Keratinocyte (primary cell): ENCODE measurements around the gene TWIST2. TPM values are rescaled to one million over a fixed set of nuclear protein-coding genes. Genes with fewer than 3 reads are reported as not detected.

Experiments used
- DNase-seq: peaks from one replicate; pipeline ENCODE4 v3.0.0-alpha.2; 2011; ENCODE audit warnings: low read depth, missing footprints, low spot score
- FAIRE-seq: peaks from 2 replicates; lab custom pipeline; 2011; peaks lifted over from hg19 to GRCh38; lab: Jason Lieb, UNC
- H2AFZ ChIP-seq: 2 replicates; pipeline ENCODE4 v1.6.0; 2012; ENCODE audit warnings: low read length, control low read depth, inconsistent platforms; ENCODE audit not compliant: control insufficient read depth
- H3K27ac ChIP-seq: 2 replicates; pipeline ENCODE4 v1.5.1; 2011; ENCODE audit warnings: low read length; ENCODE audit not compliant: control insufficient read depth, insufficient read depth
- H3K27me3 ChIP-seq: 3 replicates; pipeline ENCODE4 v1.6.0; 2011; ENCODE audit warnings: low read length; ENCODE audit not compliant: control insufficient read depth, insufficient read depth; ENCODE audit errors: extremely low read depth
- H3K36me3 ChIP-seq, 2 experiments: 2 replicates in 1 of 2; 3 replicates in 1 of 2; pipeline ENCODE4 v1.5.1; 2011; ENCODE audit warnings: low read length in 2 of 2, mild to moderate bottlenecking in 1 of 2; ENCODE audit not compliant: control insufficient read depth in 2 of 2, insufficient read depth in 2 of 2; ENCODE audit errors: extremely low read depth in 1 of 2
- H3K4me1 ChIP-seq: 3 replicates; pipeline ENCODE4 v1.5.1; 2011; ENCODE audit warnings: low read length; ENCODE audit not compliant: control insufficient read depth, insufficient read depth; ENCODE audit errors: extremely low read depth
- H3K4me2 ChIP-seq: 3 replicates; pipeline ENCODE4 v1.6.0; 2011; ENCODE audit warnings: low read depth, low read length; ENCODE audit not compliant: control insufficient read depth, insufficient read depth; ENCODE audit errors: extremely low read depth
- H3K4me3 ChIP-seq, 3 experiments: fragments of 200-600 bp in 1 of 3; sonication (generic) in 1 of 3; 2 replicates in 2 of 3; 3 replicates in 1 of 3; pipeline ENCODE4 v1.5.1; 2011 to 2016; ENCODE audit warnings: low read length in 3 of 3, mild to moderate bottlenecking in 3 of 3, control low read depth in 2 of 3, inconsistent platforms in 1 of 3, low read depth in 1 of 3, mixed read lengths in 1 of 3, mixed run types in 1 of 3, moderate library complexity in 1 of 3; ENCODE audit not compliant: control insufficient read depth in 2 of 3, insufficient read depth in 2 of 3; ENCODE audit errors: extremely low read depth in 1 of 3
- H3K79me2 ChIP-seq: 2 replicates; pipeline ENCODE4 v1.6.0; 2012; ENCODE audit warnings: low read length; ENCODE audit not compliant: control insufficient read depth, insufficient read depth
- H3K9ac ChIP-seq: 3 replicates; pipeline ENCODE4 v1.6.0; 2011; ENCODE audit warnings: low read length; ENCODE audit not compliant: control insufficient read depth, insufficient read depth; ENCODE audit errors: extremely low read depth
- H3K9me1 ChIP-seq: 3 replicates; pipeline ENCODE4 v1.6.0; 2011; ENCODE audit warnings: low read length; ENCODE audit not compliant: control insufficient read depth, insufficient read depth; ENCODE audit errors: extremely low read depth
- H3K9me3 ChIP-seq: 2 replicates; pipeline ENCODE4 v1.5.1; 2012; ENCODE audit warnings: low read depth, low read length; ENCODE audit not compliant: control insufficient read depth
- H4K20me1 ChIP-seq: 3 replicates; pipeline ENCODE4 v1.6.0; 2011; ENCODE audit warnings: low read length; ENCODE audit not compliant: control insufficient read depth, insufficient read depth; ENCODE audit errors: extremely low read depth
- CTCF ChIP-seq, 3 experiments: IDR thresholded peaks in 1 of 3; conservative IDR thresholded peaks in 1 of 3; optimal IDR thresholded peaks in 1 of 3; 2 replicates in 2 of 3; 3 replicates in 1 of 3; pipeline versions ENCODE3 to v1.5.1; 2011; ENCODE audit warnings: low read length in 3 of 3, mild to moderate bottlenecking in 3 of 3, moderate library complexity in 2 of 3, control low read depth in 1 of 3, inconsistent platforms in 1 of 3; ENCODE audit not compliant: insufficient read depth in 2 of 3; ENCODE audit errors: extremely low read depth in 1 of 3
- EZH2 ChIP-seq: IDR thresholded peaks from one replicate; pipeline ENCODE4 v1.6.1; 2012; ENCODE audit warnings: inconsistent platforms, mild to moderate bottlenecking, low read length, moderate library complexity
- dilution Hi-C: fragments of 300-500 bp; cut with MboI; formaldehyde crosslinking; loops from one replicate; pipeline ENCODE4 v1.7.0; 2020; ENCODE audit warnings: low sequenced_read_pairs; ENCODE audit not compliant: extremely low pct_ligation_motif_present
- polyA plus RNA-seq, 5 experiments: library from polyadenylated mRNA; depleted of rRNA in 3 of 5; stranded (reverse) in 3 of 5; stranded (forward) in 1 of 5; unstranded in 1 of 5; fragments of >200 nt; gene quantifications; 1 replicate in 1 of 5; 2 replicates in 3 of 5; 3 replicates in 1 of 5; pipeline versions ENCODE4 v1.2.1 to v1.2.3, GENCODE V29; 2011 to 2012; ENCODE audit warnings: missing spikeins in 2 of 5, low read depth in 1 of 5, low replicate concordance in 1 of 5

The TWIST2 gene
- polyA plus RNA-seq, 1 donor (not counting 4 experiments of a cell fraction or from before 2014, with no cell fraction given): 5.5 TPM

DNA sequence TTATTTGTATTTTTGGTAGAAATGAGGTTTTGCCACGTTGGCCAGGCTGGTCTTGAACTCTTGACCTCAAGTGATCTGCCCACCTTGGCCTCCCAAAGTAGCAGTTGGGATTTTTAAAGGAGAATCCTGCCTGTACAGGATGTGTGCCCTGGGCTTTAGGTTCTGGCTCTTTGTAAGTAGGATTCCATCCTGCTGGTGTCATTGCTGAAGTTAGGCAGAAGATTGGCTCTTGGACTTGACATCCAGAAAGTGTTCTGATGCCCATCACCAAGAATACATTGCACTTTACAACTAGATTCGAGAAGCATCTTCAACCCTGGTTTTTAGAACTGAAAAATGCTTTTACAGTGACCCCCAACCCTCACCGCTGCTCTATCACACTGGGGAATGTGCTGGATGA lies 4.4 kb upstream of the TWIST2 start:
- Histone ChIP-seq H3K4me2 (no peak overlapping the region), H3K79me2 (peaks cover 3% of the 10 kb centered on the region), H4K20me1 (no peaks in the 10 kb centered on the region), H3K9ac (no peak overlapping the region), H3K9me1 (no peaks in the 10 kb centered on the region), H3K36me3 (no peaks in the 10 kb centered on the region), H3K9me3 (no peaks in the 10 kb centered on the region), H3K4me1 (peaks cover 3% of the 10 kb centered on the region), H3K27ac (no peak overlapping the region), H3K4me3 (no peak overlapping the region), H2AFZ (no peak overlapping the region), H3K27me3 (peaks cover 53% of the 10 kb centered on the region)
- dilution Hi-C loops: no loop called here
- FAIRE-seq (no peak), DNase-seq (no peak)
- TF ChIP-seq CTCF (optimal IDR thresholded peaks at IDR 0.05 in 1 of 3, IDR thresholded peaks at IDR 0.05 in 1 of 3, conservative IDR thresholded peaks at IDR 0.05 in 1 of 3; ENCODE audit: extremely low read depth in 1 of 3, insufficient read depth in 2 of 3, low read length in 3 of 3): no peak
- TF ChIP-seq EZH2: no peak

GRCh38 chr2:238845583-238846377 lies 2.1 kb upstream of the TWIST2 start:
- dilution Hi-C loops: no loop called here
- Histone ChIP-seq H3K27me3 (peaks cover 60% of the 10 kb centered on the region), H4K20me1 (no peaks in the 10 kb centered on the region), H3K4me2 (no peak overlapping the region), H3K79me2 (peaks cover 5% of the 10 kb centered on the region), H3K9me1 (no peaks in the 10 kb centered on the region), H3K4me3 (no peak overlapping the region), H3K27ac (no peak overlapping the region), H3K9me3 (no peaks in the 10 kb centered on the region), H3K4me1 (peaks cover 3% of the 10 kb centered on the region), H3K9ac (no peak overlapping the region), H2AFZ (no peak overlapping the region), H3K36me3 (no peaks in the 10 kb centered on the region)
- TF ChIP-seq CTCF (optimal IDR thresholded peaks at IDR 0.05 in 1 of 3, IDR thresholded peaks at IDR 0.05 in 1 of 3, conservative IDR thresholded peaks at IDR 0.05 in 1 of 3; ENCODE audit: extremely low read depth in 1 of 3, insufficient read depth in 2 of 3, low read length in 3 of 3) (no peak), EZH2 (no peak)
- FAIRE-seq (no peak), DNase-seq (no peak)
